HepG2 (cell line): ENCODE measurements around the gene GALNT10.

ENCODE experiments used
- AHDC1 ChIP-seq: sonication (generic); formaldehyde crosslinking; IDR thresholded peaks from 2 replicates; pipeline ENCODE4 v1.5.1; 2020; ENCODE audit warnings: mild to moderate bottlenecking, missing genetic modification reagents, borderline replicate concordance
- ELF1 ChIP-seq: sonication (generic); formaldehyde crosslinking; IDR thresholded peaks from 2 replicates; pipeline ENCODE4 v1.4.0; 2020; ENCODE audit warnings: missing genetic modification reagents
- ETV5 ChIP-seq: IDR thresholded peaks from 2 replicates; pipeline ENCODE4 v1.6.1; 2018; ENCODE audit warnings: missing biosample characterization, missing genetic modification reagents, inconsistent platforms, borderline replicate concordance
- GLMP ChIP-seq: sonication (generic); formaldehyde crosslinking; IDR thresholded peaks from 2 replicates; pipeline ENCODE4 v1.9.0; 2021; ENCODE audit warnings: missing genetic modification reagents, mild to moderate bottlenecking, borderline replicate concordance
- HNF4G ChIP-seq, 2 experiments: sonication (generic) in 1 of 2; formaldehyde crosslinking in 1 of 2; IDR thresholded peaks; 2 replicates each; pipeline versions ENCODE4 v1.4.0 to v1.6.1; 2011 to 2020; ENCODE audit warnings: borderline replicate concordance in 2 of 2, low read depth in 2 of 2, mild to moderate bottlenecking in 2 of 2, low read length in 1 of 2, missing genetic modification reagents in 1 of 2, moderate library complexity in 1 of 2
- KDM4B ChIP-seq: sonication (generic); formaldehyde crosslinking; IDR thresholded peaks from 2 replicates; pipeline ENCODE4 v1.4.0; 2020; ENCODE audit warnings: missing genetic modification reagents
- MEIS2 ChIP-seq: sonication (generic); formaldehyde crosslinking; IDR thresholded peaks from 2 replicates; pipeline ENCODE4 v1.9.0; 2021; ENCODE audit warnings: mild to moderate bottlenecking, missing genetic modification reagents
- PPARG ChIP-seq: conservative IDR thresholded peaks from 2 replicates; pipeline ENCODE4 v1.6.1; 2016; ENCODE audit warnings: missing biosample characterization, missing genetic modification reagents
- TAF1 ChIP-seq: sonication (generic); formaldehyde crosslinking; IDR thresholded peaks from 2 replicates; pipeline ENCODE4 v1.4.0; 2020; ENCODE audit warnings: missing genetic modification reagents
- ZBTB33 ChIP-seq: sonication (generic); formaldehyde crosslinking; IDR thresholded peaks from 2 replicates; pipeline ENCODE4 v1.4.0; 2020; ENCODE audit warnings: missing genetic modification reagents
- ZFY ChIP-seq: sonication (generic); formaldehyde crosslinking; IDR thresholded peaks from 2 replicates; pipeline ENCODE4 v1.4.0; 2020; ENCODE audit warnings: missing genetic modification reagents
- ZNF484 ChIP-seq: sonication (generic); formaldehyde crosslinking; IDR thresholded peaks from 2 replicates; pipeline ENCODE4 v1.5.1; 2020; ENCODE audit warnings: mild to moderate bottlenecking, low read depth, missing genetic modification reagents, borderline replicate concordance
- ZNF781 ChIP-seq: sonication (generic); formaldehyde crosslinking; IDR thresholded peaks from 2 replicates; pipeline ENCODE4 v1.5.1; 2020; ENCODE audit warnings: borderline replicate concordance, mild to moderate bottlenecking, missing genetic modification reagents; ENCODE audit errors: not compliant biosample characterization

GRCh38 chr5:154254896-154255295 is 64.4 kb downstream of the GALNT10 start:
- TF ChIP-seq ETV5 (CRISPR knock-in tag) (no peak), PPARG (CRISPR knock-in tag) (no peak), ELF1 (CRISPR knock-in tag) (no peak), TAF1 (no peak), ZNF484 (CRISPR knock-in tag) (no peak), ZNF781 (no peak), MEIS2 (CRISPR knock-in tag) (no peak), ZFY (CRISPR knock-in tag) (no peak), GLMP (no peak), HNF4G (IDR thresholded peaks at IDR 0.05; ENCODE audit: borderline replicate concordance, low read depth, low read length) (no peak), HNF4G (CRISPR knock-in tag; IDR thresholded peaks at IDR 0.05; ENCODE audit: borderline replicate concordance, low read depth) (no peak), ZBTB33 (no peak), KDM4B (CRISPR knock-in tag) (no peak), AHDC1 (CRISPR knock-in tag) (no peak)
